ENCODE results near the gene S1PR1.

DNA sequence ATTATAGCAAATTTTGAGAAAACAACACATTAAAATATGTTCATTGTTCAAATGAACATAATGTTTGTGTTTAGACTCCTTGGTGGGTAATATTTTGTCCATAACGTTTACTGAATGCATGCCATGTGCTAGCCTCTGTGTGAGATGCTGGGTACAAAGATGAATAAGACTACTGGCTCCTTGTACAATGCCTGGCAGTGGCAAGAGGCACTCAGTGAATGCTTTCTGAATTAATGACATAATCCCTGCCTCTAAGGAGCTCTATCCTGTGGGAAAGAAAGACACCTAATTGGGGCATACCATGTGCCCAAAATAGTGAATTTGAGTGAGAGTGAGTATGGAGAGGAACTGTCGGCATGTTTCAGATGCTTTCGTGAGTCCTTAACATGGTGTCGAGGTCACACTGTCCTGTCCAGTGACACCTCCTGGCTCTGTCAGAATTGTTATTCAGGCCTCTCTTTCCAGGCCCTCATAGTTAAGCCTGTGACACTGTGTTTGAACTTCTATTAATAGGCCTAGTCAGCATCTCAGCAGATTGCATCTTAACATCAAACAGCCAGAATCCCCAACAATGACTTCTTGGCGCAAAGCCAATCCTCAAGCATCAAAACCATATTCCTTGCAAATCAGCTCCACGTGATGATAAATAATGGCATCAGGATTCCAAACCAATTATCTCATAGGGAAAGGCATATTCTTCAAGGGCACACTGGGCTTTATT, 32.8 kb upstream of the S1PR1 start:
- TF ChIP-seq, protein P1, sequence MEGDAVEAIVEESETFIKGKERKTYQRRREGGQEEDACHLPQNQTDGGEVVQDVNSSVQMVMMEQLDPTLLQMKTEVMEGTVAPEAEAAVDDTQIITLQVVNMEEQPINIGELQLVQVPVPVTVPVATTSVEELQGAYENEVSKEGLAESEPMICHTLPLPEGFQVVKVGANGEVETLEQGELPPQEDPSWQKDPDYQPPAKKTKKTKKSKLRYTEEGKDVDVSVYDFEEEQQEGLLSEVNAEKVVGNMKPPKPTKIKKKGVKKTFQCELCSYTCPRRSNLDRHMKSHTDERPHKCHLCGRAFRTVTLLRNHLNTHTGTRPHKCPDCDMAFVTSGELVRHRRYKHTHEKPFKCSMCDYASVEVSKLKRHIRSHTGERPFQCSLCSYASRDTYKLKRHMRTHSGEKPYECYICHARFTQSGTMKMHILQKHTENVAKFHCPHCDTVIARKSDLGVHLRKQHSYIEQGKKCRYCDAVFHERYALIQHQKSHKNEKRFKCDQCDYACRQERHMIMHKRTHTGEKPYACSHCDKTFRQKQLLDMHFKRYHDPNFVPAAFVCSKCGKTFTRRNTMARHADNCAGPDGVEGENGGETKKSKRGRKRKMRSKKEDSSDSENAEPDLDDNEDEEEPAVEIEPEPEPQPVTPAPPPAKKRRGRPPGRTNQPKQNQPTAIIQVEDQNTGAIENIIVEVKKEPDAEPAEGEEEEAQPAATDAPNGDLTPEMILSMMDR (IDR thresholded peaks at IDR 0.05; ENCODE audit: poor library complexity): no peak
- no peak for TF ChIP-seq EZH2 (IDR thresholded peaks at IDR 0.05; ENCODE audit: borderline replicate concordance)

Data from hepatocyte (in vitro differentiated cells).